ENCODE data around the gene SLC36A4.

- no peak for TF ChIP-seq CTCF (IDR thresholded peaks at IDR 0.05)
- no peak for TF ChIP-seq POLR2A (IDR thresholded peaks at IDR 0.05)
These were observed 31.6 kb downstream of the SLC36A4 start for GRCh38 chr11:93166194-93166593.

All from thyroid gland (tissue), 4 donors.